GM23338 (cell line): ENCODE measurements around the gene MAPK8. TPM values are rescaled to one million over a fixed set of nuclear protein-coding genes. Genes with fewer than 3 reads are reported as not detected.

Source experiments
- ATAC-seq: fragments of 200-7000 bp; cut with Tn5 transposase; 3 replicates; pipeline ENCODE4 v1.9.1; 2020
- DNase-seq: peaks from one replicate; pipeline ENCODE4 v3.0.0-alpha.2; 2015; ENCODE audit warnings: low spot score
- H2AFZ ChIP-seq: fragments of 200-600 bp; sonication (generic); 2 replicates; pipeline ENCODE4 v1.8.0; 2016; ENCODE audit warnings: antibody characterized with exemption, mild to moderate bottlenecking, moderate library complexity
- H3F3A ChIP-seq: fragments of 200-600 bp; sonication (generic); replicated peaks from 2 replicates; pipeline ENCODE4 v1.8.0; 2017; ENCODE audit warnings: antibody characterized with exemption, mixed run types, low read depth
- H3K27ac ChIP-seq: fragments of 200-600 bp; sonication (generic); 2 replicates; pipeline ENCODE4 v1.6.1; 2016; ENCODE audit warnings: low read depth
- H3K27me3 ChIP-seq: fragments of 200-600 bp; sonication (generic); 2 replicates; pipeline ENCODE4 v1.8.0; 2016; ENCODE audit warnings: mild to moderate bottlenecking, mixed run types, moderate library complexity; ENCODE audit not compliant: insufficient read depth
- H3K36me3 ChIP-seq: fragments of 200-600 bp; sonication (generic); 2 replicates; pipeline ENCODE4 v1.8.0; 2016; ENCODE audit warnings: mild to moderate bottlenecking; ENCODE audit not compliant: insufficient read depth
- H3K4me1 ChIP-seq: fragments of 200-600 bp; sonication (generic); 2 replicates; pipeline ENCODE4 v1.8.0; 2016; ENCODE audit warnings: mild to moderate bottlenecking, moderate library complexity; ENCODE audit not compliant: insufficient read depth
- H3K4me2 ChIP-seq: fragments of 200-600 bp; sonication (generic); 2 replicates; pipeline ENCODE4 v1.7.1; 2017; ENCODE audit warnings: mixed run types
- H3K4me3 ChIP-seq: fragments of 200-600 bp; sonication (generic); 2 replicates; pipeline ENCODE4 v1.6.1; 2016; ENCODE audit warnings: mixed run types
- H3K79me2 ChIP-seq: fragments of 200-600 bp; sonication (generic); replicated peaks from 2 replicates; pipeline ENCODE4 v1.8.0; 2017; ENCODE audit warnings: mild to moderate bottlenecking; ENCODE audit not compliant: insufficient read depth
- H3K9me2 ChIP-seq: fragments of 200-600 bp; sonication (generic); 2 replicates; pipeline ENCODE4 v1.8.0; 2017; ENCODE audit not compliant: insufficient read depth
- H4K20me1 ChIP-seq: fragments of 200-600 bp; sonication (generic); replicated peaks from 2 replicates; pipeline ENCODE4 v1.8.0; 2017; ENCODE audit warnings: mild to moderate bottlenecking; ENCODE audit not compliant: insufficient read depth
- H3K27ac Mint-ChIP-seq: 2 replicates; pipeline ENCODE4 v1.8.0; 2020; ENCODE audit warnings: inconsistent platforms, mild to moderate bottlenecking, moderate library complexity, mixed read lengths
- H3K27me3 Mint-ChIP-seq: 3 replicates; pipeline ENCODE4 v1.8.0; 2022; ENCODE audit warnings: low read depth, mild to moderate bottlenecking, moderate library complexity, mixed read lengths, inconsistent platforms; ENCODE audit not compliant: insufficient read depth, poor library complexity
- H3K36me3 Mint-ChIP-seq: 3 replicates; pipeline ENCODE4 v1.8.0; 2021; ENCODE audit warnings: low read depth, mild to moderate bottlenecking, inconsistent platforms, moderate library complexity, mixed read lengths
- H3K4me1 Mint-ChIP-seq: 3 replicates; pipeline ENCODE4 v1.8.0; 2020; ENCODE audit warnings: mild to moderate bottlenecking, inconsistent platforms, mixed read lengths
- H3K4me3 Mint-ChIP-seq: 3 replicates; pipeline ENCODE4 v1.8.0; 2021; ENCODE audit warnings: moderate library complexity, mild to moderate bottlenecking, inconsistent platforms, mixed read lengths
- H3K9me3 Mint-ChIP-seq: 3 replicates; pipeline ENCODE4 v1.8.0; 2020; ENCODE audit warnings: moderate library complexity, mild to moderate bottlenecking, inconsistent platforms, mixed read lengths
- CREB1 ChIP-seq: fragments of 250-450 bp; sonication (Bioruptor Pico); IDR thresholded peaks from 2 replicates; pipeline ENCODE4 v1.5.0; 2020; ENCODE audit warnings: low read depth, mild to moderate bottlenecking, moderate library complexity
- EZH2 ChIP-seq: fragments of 200-600 bp; sonication (generic); IDR thresholded peaks from one replicate; pipeline ENCODE4 v1.8.0; 2017; ENCODE audit warnings: antibody characterized with exemption, mild to moderate bottlenecking, low read depth; ENCODE audit not compliant: unreplicated experiment
- EZH2phosphoT487 ChIP-seq: fragments of 200-600 bp; sonication (generic); IDR thresholded peaks from one replicate; pipeline ENCODE4 v1.8.1; 2018; ENCODE audit warnings: antibody characterized with exemption; ENCODE audit not compliant: unreplicated experiment
- JUNB ChIP-seq: IDR thresholded peaks from one replicate; pipeline ENCODE4 v1.6.1; 2016; ENCODE audit warnings: antibody characterized with exemption; ENCODE audit not compliant: unreplicated experiment
- NANOG ChIP-seq: IDR thresholded peaks from 2 replicates; pipeline ENCODE4 v1.6.1; 2016; ENCODE audit warnings: antibody characterized with exemption, borderline replicate concordance
- POLR2AphosphoS5 ChIP-seq: IDR thresholded peaks from 2 replicates; pipeline ENCODE4 v1.6.1; 2016; ENCODE audit warnings: antibody characterized with exemption, low read depth
- ZNF114 ChIP-seq: fragments of 250-450 bp; sonication (Bioruptor Pico); IDR thresholded peaks from 2 replicates; pipeline ENCODE4 v1.5.0; 2020; ENCODE audit warnings: mild to moderate bottlenecking, moderate library complexity
- ZNF331 ChIP-seq: fragments of 250-450 bp; sonication (Bioruptor Pico); IDR thresholded peaks from 2 replicates; pipeline ENCODE4 v1.5.0; 2020; ENCODE audit warnings: low read depth, mild to moderate bottlenecking, moderate library complexity
- polyA plus RNA-seq: library from polyadenylated mRNA; unstranded; fragments of >200 nt; fragmentation: Nextera tagmentation; extraction: Ambion mirVana; gene quantifications from 2 replicates; pipeline ENCODE4 v1.2.1, GENCODE V29; 2016
- total RNA-seq: library from RNA; depleted of rRNA; stranded (reverse); fragments of >200 nt; shearing (Covaris generic); gene quantifications from 2 replicates; pipeline ENCODE4 v1.2.3, GENCODE V29; 2014
- TF ChIP-seq, protein P1 (sequence below): IDR thresholded peaks from 2 replicates; pipeline ENCODE4 v1.6.1; 2016; ENCODE audit warnings: antibody characterized with exemption
- TF ChIP-seq, protein P2 (sequence below): IDR thresholded peaks from one replicate; pipeline ENCODE4 v1.6.1; 2018; ENCODE audit warnings: antibody characterized with exemption; ENCODE audit not compliant: unreplicated experiment
- TF ChIP-seq, protein P3 (sequence below): fragments of 250-450 bp; sonication (Bioruptor Pico); IDR thresholded peaks from 2 replicates; pipeline ENCODE4 v1.5.0; 2020; ENCODE audit warnings: mild to moderate bottlenecking, moderate library complexity
- TF ChIP-seq, protein P4 (sequence below), 2 experiments: fragments of 200-600 bp in 1 of 2; sonication (generic) in 1 of 2; conservative IDR thresholded peaks; 2 replicates each; pipeline versions ENCODE4 v1.5.1 to v1.6.1; 2016 to 2017; ENCODE audit warnings: antibody characterized with exemption in 2 of 2, low read depth in 2 of 2, mild to moderate bottlenecking in 2 of 2, moderate library complexity in 1 of 2

MAPK8 gene
- total and polyA plus RNA-seq, 2 experiments from 2014 or later: 52.4 to 73.6 TPM

DNA sequence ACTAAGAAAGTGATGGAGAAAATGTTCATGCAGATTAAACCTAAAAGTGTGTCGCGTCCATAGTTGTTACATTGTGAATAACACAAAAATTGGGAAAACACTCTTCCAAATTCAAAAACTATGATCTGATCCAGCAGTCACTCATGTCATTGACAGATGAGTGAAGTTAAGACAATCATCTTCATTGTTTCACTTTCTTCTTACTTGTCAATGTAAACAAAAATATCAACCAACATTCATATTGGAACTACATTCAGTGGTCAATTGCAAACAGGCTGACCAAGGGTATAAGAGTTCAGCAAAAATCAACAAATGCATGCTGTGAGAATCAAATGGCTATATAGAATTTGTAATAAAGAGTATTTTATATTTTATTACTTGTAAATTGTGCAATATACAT, 33.8 kb upstream of the MAPK8 start:
- no peaks in the 10 kb centered on the region for H3K4me1 ChIP-seq
- TF ChIP-seq, protein P1, sequence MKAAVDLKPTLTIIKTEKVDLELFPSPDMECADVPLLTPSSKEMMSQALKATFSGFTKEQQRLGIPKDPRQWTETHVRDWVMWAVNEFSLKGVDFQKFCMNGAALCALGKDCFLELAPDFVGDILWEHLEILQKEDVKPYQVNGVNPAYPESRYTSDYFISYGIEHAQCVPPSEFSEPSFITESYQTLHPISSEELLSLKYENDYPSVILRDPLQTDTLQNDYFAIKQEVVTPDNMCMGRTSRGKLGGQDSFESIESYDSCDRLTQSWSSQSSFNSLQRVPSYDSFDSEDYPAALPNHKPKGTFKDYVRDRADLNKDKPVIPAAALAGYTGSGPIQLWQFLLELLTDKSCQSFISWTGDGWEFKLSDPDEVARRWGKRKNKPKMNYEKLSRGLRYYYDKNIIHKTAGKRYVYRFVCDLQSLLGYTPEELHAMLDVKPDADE: no peak
- no peak for TF ChIP-seq JUNB
- no peak for TF ChIP-seq CREB1 (CRISPR knock-in tag)
- no peak for TF ChIP-seq NANOG
- no peak for TF ChIP-seq POLR2AphosphoS5
- TF ChIP-seq, protein P2, sequence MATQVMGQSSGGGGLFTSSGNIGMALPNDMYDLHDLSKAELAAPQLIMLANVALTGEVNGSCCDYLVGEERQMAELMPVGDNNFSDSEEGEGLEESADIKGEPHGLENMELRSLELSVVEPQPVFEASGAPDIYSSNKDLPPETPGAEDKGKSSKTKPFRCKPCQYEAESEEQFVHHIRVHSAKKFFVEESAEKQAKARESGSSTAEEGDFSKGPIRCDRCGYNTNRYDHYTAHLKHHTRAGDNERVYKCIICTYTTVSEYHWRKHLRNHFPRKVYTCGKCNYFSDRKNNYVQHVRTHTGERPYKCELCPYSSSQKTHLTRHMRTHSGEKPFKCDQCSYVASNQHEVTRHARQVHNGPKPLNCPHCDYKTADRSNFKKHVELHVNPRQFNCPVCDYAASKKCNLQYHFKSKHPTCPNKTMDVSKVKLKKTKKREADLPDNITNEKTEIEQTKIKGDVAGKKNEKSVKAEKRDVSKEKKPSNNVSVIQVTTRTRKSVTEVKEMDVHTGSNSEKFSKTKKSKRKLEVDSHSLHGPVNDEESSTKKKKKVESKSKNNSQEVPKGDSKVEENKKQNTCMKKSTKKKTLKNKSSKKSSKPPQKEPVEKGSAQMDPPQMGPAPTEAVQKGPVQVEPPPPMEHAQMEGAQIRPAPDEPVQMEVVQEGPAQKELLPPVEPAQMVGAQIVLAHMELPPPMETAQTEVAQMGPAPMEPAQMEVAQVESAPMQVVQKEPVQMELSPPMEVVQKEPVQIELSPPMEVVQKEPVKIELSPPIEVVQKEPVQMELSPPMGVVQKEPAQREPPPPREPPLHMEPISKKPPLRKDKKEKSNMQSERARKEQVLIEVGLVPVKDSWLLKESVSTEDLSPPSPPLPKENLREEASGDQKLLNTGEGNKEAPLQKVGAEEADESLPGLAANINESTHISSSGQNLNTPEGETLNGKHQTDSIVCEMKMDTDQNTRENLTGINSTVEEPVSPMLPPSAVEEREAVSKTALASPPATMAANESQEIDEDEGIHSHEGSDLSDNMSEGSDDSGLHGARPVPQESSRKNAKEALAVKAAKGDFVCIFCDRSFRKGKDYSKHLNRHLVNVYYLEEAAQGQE: no peak
- no peak for TF ChIP-seq ZNF114 (CRISPR knock-in tag)
- TF ChIP-seq, protein P3, sequence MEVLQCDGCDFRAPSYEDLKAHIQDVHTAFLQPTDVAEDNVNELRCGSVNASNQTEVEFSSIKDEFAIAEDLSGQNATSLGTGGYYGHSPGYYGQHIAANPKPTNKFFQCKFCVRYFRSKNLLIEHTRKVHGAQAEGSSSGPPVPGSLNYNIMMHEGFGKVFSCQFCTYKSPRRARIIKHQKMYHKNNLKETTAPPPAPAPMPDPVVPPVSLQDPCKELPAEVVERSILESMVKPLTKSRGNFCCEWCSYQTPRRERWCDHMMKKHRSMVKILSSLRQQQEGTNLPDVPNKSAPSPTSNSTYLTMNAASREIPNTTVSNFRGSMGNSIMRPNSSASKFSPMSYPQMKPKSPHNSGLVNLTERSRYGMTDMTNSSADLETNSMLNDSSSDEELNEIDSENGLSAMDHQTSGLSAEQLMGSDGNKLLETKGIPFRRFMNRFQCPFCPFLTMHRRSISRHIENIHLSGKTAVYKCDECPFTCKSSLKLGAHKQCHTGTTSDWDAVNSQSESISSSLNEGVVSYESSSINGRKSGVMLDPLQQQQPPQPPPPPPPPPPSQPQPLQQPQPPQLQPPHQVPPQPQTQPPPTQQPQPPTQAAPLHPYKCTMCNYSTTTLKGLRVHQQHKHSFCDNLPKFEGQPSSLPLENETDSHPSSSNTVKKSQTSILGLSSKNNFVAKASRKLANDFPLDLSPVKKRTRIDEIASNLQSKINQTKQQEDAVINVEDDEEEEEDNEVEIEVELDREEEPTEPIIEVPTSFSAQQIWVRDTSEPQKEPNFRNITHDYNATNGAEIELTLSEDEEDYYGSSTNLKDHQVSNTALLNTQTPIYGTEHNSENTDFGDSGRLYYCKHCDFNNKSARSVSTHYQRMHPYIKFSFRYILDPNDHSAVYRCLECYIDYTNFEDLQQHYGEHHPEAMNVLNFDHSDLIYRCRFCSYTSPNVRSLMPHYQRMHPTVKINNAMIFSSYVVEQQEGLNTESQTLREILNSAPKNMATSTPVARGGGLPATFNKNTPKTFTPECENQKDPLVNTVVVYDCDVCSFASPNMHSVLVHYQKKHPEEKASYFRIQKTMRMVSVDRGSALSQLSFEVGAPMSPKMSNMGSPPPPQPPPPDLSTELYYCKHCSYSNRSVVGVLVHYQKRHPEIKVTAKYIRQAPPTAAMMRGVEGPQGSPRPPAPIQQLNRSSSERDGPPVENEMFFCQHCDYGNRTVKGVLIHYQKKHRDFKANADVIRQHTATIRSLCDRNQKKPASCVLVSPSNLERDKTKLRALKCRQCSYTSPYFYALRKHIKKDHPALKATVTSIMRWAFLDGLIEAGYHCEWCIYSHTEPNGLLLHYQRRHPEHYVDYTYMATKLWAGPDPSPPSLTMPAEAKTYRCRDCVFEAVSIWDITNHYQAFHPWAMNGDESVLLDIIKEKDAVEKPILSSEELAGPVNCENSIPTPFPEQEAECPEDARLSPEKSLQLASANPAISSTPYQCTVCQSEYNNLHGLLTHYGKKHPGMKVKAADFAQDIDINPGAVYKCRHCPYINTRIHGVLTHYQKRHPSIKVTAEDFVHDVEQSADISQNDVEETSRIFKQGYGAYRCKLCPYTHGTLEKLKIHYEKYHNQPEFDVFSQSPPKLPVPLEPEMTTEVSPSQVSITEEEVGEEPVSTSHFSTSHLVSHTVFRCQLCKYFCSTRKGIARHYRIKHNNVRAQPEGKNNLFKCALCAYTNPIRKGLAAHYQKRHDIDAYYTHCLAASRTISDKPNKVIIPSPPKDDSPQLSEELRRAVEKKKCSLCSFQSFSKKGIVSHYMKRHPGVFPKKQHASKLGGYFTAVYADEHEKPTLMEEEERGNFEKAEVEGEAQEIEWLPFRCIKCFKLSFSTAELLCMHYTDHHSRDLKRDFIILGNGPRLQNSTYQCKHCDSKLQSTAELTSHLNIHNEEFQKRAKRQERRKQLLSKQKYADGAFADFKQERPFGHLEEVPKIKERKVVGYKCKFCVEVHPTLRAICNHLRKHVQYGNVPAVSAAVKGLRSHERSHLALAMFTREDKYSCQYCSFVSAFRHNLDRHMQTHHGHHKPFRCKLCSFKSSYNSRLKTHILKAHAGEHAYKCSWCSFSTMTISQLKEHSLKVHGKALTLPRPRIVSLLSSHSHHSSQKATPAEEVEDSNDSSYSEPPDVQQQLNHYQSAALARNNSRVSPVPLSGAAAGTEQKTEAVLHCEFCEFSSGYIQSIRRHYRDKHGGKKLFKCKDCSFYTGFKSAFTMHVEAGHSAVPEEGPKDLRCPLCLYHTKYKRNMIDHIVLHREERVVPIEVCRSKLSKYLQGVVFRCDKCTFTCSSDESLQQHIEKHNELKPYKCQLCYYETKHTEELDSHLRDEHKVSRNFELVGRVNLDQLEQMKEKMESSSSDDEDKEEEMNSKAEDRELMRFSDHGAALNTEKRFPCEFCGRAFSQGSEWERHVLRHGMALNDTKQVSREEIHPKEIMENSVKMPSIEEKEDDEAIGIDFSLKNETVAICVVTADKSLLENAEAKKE (CRISPR knock-in tag): no peak
- TF ChIP-seq ZNF331 (CRISPR knock-in tag): no peak
- TF ChIP-seq, protein P4, sequence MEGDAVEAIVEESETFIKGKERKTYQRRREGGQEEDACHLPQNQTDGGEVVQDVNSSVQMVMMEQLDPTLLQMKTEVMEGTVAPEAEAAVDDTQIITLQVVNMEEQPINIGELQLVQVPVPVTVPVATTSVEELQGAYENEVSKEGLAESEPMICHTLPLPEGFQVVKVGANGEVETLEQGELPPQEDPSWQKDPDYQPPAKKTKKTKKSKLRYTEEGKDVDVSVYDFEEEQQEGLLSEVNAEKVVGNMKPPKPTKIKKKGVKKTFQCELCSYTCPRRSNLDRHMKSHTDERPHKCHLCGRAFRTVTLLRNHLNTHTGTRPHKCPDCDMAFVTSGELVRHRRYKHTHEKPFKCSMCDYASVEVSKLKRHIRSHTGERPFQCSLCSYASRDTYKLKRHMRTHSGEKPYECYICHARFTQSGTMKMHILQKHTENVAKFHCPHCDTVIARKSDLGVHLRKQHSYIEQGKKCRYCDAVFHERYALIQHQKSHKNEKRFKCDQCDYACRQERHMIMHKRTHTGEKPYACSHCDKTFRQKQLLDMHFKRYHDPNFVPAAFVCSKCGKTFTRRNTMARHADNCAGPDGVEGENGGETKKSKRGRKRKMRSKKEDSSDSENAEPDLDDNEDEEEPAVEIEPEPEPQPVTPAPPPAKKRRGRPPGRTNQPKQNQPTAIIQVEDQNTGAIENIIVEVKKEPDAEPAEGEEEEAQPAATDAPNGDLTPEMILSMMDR (conservative IDR thresholded peaks at IDR 0.05; ENCODE audit: low read depth in 2 of 2): no peak
- TF ChIP-seq EZH2: no peak
- no peak for TF ChIP-seq EZH2phosphoT487
- H3K27ac ChIP-seq: no peak overlapping the region
- no peak for DNase-seq
- no peak overlapping the region for H2AFZ ChIP-seq
- H3F3A ChIP-seq: no peaks in the 10 kb centered on the region
- no peak overlapping the region for H3K4me3 ChIP-seq
- Mint-ChIP-seq H3K9me3 (no peaks in the 10 kb centered on the region), H3K4me3 (no peak overlapping the region), H3K4me1 (peaks cover 23% of the 10 kb centered on the region), H3K27ac (no peak overlapping the region), H3K36me3 (no peaks in the 10 kb centered on the region), H3K27me3 (no peaks in the 10 kb centered on the region)
- 0 out of 2 replicates have a peak, but pooled peaks cover 2% of the 10 kb centered on the region for H3K9me2 ChIP-seq
- no peaks in the 10 kb centered on the region for H4K20me1 ChIP-seq
- ATAC-seq: no peak
- no peaks in the 10 kb centered on the region for H3K79me2 ChIP-seq
- H3K36me3 ChIP-seq: no peaks in the 10 kb centered on the region
- no peak overlapping the region for H3K4me2 ChIP-seq
- H3K27me3 ChIP-seq: no peaks in the 10 kb centered on the region
